ENCODE results near the gene THSD7B. TPM values are rescaled to one million over a fixed set of nuclear protein-coding genes. Genes with fewer than 3 reads are reported as not detected.

THSD7B gene
- total RNA-seq, 4 donors from 2014 or later: 0.12 to 1.1 (median 0.39) TPM

- Histone ChIP-seq H3K4me3 (no peak overlapping the region), H3K27ac (no peak overlapping the region), H3K36me3 (no peaks in the 10 kb centered on the region), H3K9me3 (no peaks in the 10 kb centered on the region), H3K27me3 (no peaks in the 10 kb centered on the region), H3K4me1 (no peaks in the 10 kb centered on the region)
- TF ChIP-seq EP300 (IDR thresholded peaks at IDR 0.05): no peak
- TF ChIP-seq POLR2A (IDR thresholded peaks at IDR 0.05): no peak
- no peak for TF ChIP-seq CTCF (IDR thresholded peaks at IDR 0.05)
- ATAC-seq: no peak
- 68 to 90% methylated on average over 4 of the region's 4 CpGs for WGBS, 2 donors (ENCODE audit: low coverage in 1 of 2)
These were observed 580.6 kb downstream of the THSD7B start for GRCh38 chr2:137345994-137346393.

GRCh38 chr2:137348301-137348700, 583.0 kb downstream of the THSD7B start:
- Histone ChIP-seq H3K27me3 (no peaks in the 10 kb centered on the region), H3K27ac (no peak overlapping the region), H3K4me1 (no peaks in the 10 kb centered on the region), H3K9me3 (no peaks in the 10 kb centered on the region), H3K36me3 (no peaks in the 10 kb centered on the region), H3K4me3 (no peak overlapping the region)
- no peak for ATAC-seq
- TF ChIP-seq POLR2AphosphoS5 (IDR thresholded peaks at IDR 0.05): no peak
- TF ChIP-seq POLR2A (IDR thresholded peaks at IDR 0.05): no peak
- TF ChIP-seq CTCF (IDR thresholded peaks at IDR 0.05): no peak
- no peak for TF ChIP-seq EP300 (IDR thresholded peaks at IDR 0.05)
- 36 to 65% methylated on average over 3 of the region's 3 CpGs for WGBS, 2 donors (ENCODE audit: low coverage in 1 of 2)

GRCh38 chr2:137357634-137358033, 592.3 kb downstream of the THSD7B start:
- Histone ChIP-seq H3K4me1 (no peaks in the 10 kb centered on the region), H3K4me3 (no peak overlapping the region), H3K36me3 (no peaks in the 10 kb centered on the region), H3K27me3 (no peaks in the 10 kb centered on the region), H3K9me3 (peaks cover 0 to 18% (median 0%) of the 10 kb centered on the region in 3 donors), H3K27ac (no peak overlapping the region)
- no peak for ATAC-seq
- TF ChIP-seq POLR2A (IDR thresholded peaks at IDR 0.05) (no peak), CTCF (IDR thresholded peaks at IDR 0.05) (no peak), POLR2AphosphoS5 (IDR thresholded peaks at IDR 0.05) (no peak), EP300 (IDR thresholded peaks at IDR 0.05) (no peak)

GRCh38 chr2:137367361-137367760, 602.0 kb downstream of the THSD7B start:
- 5 to 50% methylated on average over 1 of the region's 1 CpG for WGBS, 2 donors (ENCODE audit: low coverage in 1 of 2)
- H3K27me3 ChIP-seq: no peaks in the 10 kb centered on the region
- no peak overlapping the region for H3K27ac ChIP-seq
- H3K4me1 ChIP-seq: no peaks in the 10 kb centered on the region
- TF ChIP-seq EP300 (IDR thresholded peaks at IDR 0.05): no peak
- no peak for TF ChIP-seq POLR2AphosphoS5 (IDR thresholded peaks at IDR 0.05)
- TF ChIP-seq CTCF (IDR thresholded peaks at IDR 0.05): no peak
- TF ChIP-seq POLR2A (IDR thresholded peaks at IDR 0.05): no peak
- no peak overlapping the region for H3K4me3 ChIP-seq
- no peak for ATAC-seq
- H3K9me3 ChIP-seq: peaks cover 0 to 13% (median 0%) of the 10 kb centered on the region in 3 donors
- no peaks in the 10 kb centered on the region for H3K36me3 ChIP-seq

GRCh38 chr2:137369106-137369505, 603.8 kb downstream of the THSD7B start:
- Histone ChIP-seq H3K4me3 (no peak overlapping the region), H3K4me1 (no peaks in the 10 kb centered on the region), H3K9me3 (peaks cover 0 to 6% (median 0%) of the 10 kb centered on the region in 3 donors), H3K36me3 (no peaks in the 10 kb centered on the region), H3K27ac (no peak overlapping the region), H3K27me3 (no peaks in the 10 kb centered on the region)
- WGBS, 2 donors (ENCODE audit: low coverage in 1 of 2): 25 to 67% methylated on average over 1 to 2 of the region's 2 CpGs
- no peak for ATAC-seq
- TF ChIP-seq CTCF (IDR thresholded peaks at IDR 0.05) (no peak), POLR2AphosphoS5 (IDR thresholded peaks at IDR 0.05) (no peak), POLR2A (IDR thresholded peaks at IDR 0.05) (no peak), EP300 (IDR thresholded peaks at IDR 0.05) (no peak)
